GM12872 (cell line): ENCODE measurements around the gene SCN3A.

ENCODE experiments used
- CTCF ChIP-seq: IDR thresholded peaks from 3 replicates; pipeline ENCODE4 v1.5.1; 2011; ENCODE audit warnings: low read depth, mild to moderate bottlenecking, low read length, moderate library complexity; ENCODE audit not compliant: insufficient read depth

The SCN3A gene

DNA sequence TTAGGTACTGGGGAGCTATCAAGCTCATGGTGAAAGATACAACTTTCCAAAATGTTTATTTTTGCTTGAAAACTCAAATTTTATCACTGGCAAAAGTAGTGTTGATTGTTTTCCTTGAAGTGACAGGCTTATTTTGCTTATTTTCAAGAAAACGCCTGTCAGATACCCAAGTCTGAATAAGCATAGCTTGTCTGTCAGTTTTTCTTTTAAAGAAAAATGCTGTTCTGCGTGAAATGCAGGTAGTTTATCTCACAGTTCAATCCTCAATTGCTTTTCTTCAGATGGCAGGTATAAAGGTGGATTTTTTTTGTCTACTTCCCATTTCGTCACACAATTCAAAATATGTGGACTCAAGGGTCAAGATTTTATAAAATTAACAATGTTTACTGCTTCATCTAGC is 145.9 kb downstream of the SCN3A start:
- TF ChIP-seq CTCF = no peak

GRCh38 chr2:165057308-165057707 is 146.5 kb downstream of the SCN3A start:
- no peak for TF ChIP-seq CTCF

DNA sequence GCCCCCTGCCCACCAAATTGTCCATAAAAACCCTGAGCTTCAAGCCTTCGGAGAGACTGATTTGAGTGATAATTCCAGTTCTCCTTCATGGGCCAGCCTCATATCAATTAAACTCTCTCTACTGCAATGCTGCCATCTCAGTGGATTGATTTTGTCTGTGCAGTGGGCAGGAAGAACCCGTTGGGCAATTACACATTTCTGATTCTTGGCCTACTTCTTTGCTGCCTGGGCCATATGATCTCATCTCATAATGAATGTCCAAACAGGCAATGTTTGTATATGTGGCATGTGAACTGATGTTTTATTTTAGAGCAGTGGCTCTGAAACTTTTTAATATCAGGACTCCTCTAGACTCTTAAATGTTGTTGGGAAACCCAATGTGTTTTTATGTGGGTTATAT is 147.3 kb downstream of the SCN3A start:
- no peak for TF ChIP-seq CTCF

DNA sequence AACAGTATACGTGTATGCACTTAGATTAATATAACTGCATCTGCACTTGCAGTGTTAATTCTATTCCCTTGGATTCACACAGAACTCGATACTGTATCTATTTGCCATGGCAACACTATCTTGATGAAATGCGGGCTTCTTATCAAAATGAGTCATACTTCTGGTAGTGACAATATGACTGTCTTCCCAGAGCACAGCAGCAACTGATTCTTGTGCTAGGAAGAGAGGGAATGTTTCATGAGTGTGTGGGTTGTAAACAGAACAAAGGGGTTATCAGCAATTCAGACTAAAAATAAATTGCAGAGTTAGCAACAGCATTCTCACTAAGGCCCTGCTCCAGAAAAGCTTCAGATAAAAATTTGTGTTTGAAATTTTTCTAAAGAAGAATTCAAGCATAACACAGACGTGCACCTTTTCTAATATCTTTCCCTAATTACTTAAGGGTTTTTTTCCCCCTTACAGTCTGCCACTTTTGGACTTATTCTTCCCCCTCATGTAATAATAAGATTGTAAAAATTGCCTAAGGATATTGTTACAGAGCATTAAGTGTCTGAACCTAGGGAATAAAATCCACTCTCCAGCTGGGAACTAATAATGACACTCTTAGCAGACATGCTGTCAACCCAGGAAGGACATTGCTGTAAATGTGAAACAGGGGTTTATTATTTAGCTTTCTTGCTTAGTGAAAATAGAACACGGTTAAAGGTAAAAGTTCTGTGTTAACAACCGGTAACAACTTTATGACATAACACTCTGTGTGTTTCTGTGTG is 148.6 kb downstream of the SCN3A start:
- TF ChIP-seq CTCF = no peak

DNA sequence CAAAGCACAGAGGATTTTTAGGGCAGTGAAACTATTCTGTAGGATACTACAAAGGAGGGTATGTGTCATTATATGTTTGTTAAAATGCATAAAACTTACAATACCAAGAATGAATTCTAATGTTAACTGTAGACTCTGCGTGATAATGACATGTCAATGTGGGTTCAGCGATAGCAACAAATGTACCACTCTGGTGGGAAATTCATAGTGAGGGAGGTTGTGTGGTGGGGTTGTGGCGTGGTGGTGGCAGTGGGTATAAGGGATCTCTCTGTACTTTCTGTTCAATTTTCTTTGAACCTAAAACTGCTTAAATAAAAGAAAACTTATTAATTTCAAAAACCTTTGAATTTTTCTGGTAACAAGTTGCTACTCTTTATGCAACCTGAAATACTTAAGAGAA is 149.2 kb downstream of the SCN3A start:
- no peak for TF ChIP-seq CTCF

DNA sequence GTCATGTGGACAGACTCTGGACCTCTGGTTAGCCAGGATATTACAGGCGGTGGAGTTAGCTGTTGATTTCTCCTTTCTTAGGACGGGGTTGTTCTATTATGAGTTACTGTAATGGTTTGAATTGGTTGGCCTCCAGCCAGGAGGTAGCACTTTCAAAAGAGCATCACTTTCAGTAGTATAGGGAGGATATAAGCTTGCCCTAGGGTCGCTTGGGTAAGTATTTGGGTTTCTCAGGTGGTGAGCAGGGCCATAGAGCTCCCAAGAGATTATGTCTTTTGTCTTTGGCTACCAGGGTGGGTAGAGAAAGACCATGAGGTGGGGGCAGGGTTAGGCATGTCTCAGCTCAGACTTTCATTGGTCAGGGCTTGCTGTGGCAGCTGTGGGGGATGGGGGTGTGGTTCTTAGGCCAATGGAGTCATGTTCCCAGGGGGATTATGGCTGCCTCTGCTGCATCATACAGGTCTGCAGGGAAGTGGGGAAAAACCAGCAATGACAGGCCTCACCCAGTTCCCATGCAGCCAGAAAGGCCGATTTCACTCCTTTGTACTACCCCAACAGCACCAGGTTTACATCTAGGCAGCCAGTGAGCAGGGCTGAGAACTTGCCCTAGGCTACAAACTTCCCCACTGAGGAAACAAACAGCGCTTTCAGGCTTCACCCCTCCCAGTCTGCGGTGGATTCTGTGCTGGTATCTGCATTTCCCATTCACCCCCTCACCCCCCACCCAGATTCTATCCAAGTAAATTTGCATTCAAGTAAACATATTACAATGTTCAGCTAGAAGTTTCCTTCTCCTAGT is 159.1 kb downstream of the SCN3A start:
- TF ChIP-seq CTCF = no peak
